ENCODE data around the gene BANP. TPM values are rescaled to one million over a fixed set of nuclear protein-coding genes. Genes with fewer than 3 reads are reported as not detected.
A peak's percentile ranks its signal among the peaks of the same experiment; 100 is the strongest.

BANP gene
- polyA plus RNA-seq, 3 donors from 2014 or later: 6.3 to 19.4 (median 10.2) TPM

GRCh38 chr16:87958632-87959031 lies 7.4 kb downstream of the BANP start:
- no peak for DNase-seq
- Mint-ChIP-seq H3K27me3 (ENCODE audit: low read depth in 3 of 3) (peaks cover 0 to 14% (median 10%) of the 10 kb centered on the region in 3 donors), H3K4me1 (peaks cover 87 to 93% of the 10 kb centered on the region in 2 donors), H3K4me3 (peak overlapping the region in 3 of 5 donors; percentile 32 to 78 (median 73)), H3K9me3 (no peaks in the 10 kb centered on the region), H3K36me3 (peaks cover 0 to 9% (median 7%) of the 10 kb centered on the region in 3 donors), H3K27ac (peak overlapping the region; percentile 46 to 98 (median 73))

- H3K27me3 Mint-ChIP-seq (ENCODE audit: low read depth in 3 of 3): peaks cover 1 to 14% (median 10%) of the 10 kb centered on the region in 3 donors
- H3K9me3 Mint-ChIP-seq: no peaks in the 10 kb centered on the region
- H3K4me1 Mint-ChIP-seq: peaks cover 86 to 93% of the 10 kb centered on the region in 2 donors
- peaks cover 0 to 9% (median 7%) of the 10 kb centered on the region in 3 donors for H3K36me3 Mint-ChIP-seq
- peak in 2 of 3 donors; percentile 34 to 37 for DNase-seq
- peak overlapping the region; percentile 72 to 78 (median 77) for H3K4me3 Mint-ChIP-seq
- H3K27ac Mint-ChIP-seq: peak overlapping the region; percentile 48 to 98 (median 94)
These were observed 8.3 kb downstream of the BANP start for GRCh38 chr16:87959391-87959990.

- Mint-ChIP-seq H3K9me3 (no peaks in the 10 kb centered on the region), H3K36me3 (peaks cover 0 to 8% (median 7%) of the 10 kb centered on the region in 3 donors), H3K27ac (peak overlapping the region; percentile 34 to 98 (median 90)), H3K4me1 (peaks cover 83 to 93% of the 10 kb centered on the region in 2 donors), H3K27me3 (ENCODE audit: low read depth in 3 of 3) (peaks cover 1 to 14% (median 10%) of the 10 kb centered on the region in 3 donors), H3K4me3 (peak overlapping the region; percentile 19 to 78 (median 57))
- DNase-seq: no peak
These were observed 9.1 kb downstream of the BANP start for GRCh38 chr16:87960296-87960695.

- peaks cover 1 to 14% (median 10%) of the 10 kb centered on the region in 3 donors for H3K27me3 Mint-ChIP-seq (ENCODE audit: low read depth in 3 of 3)
- H3K4me1 Mint-ChIP-seq: peaks cover 80 to 91% of the 10 kb centered on the region in 2 donors
- peaks cover 0 to 7% (median 4%) of the 10 kb centered on the region in 3 donors for H3K36me3 Mint-ChIP-seq
- DNase-seq: no peak
- H3K9me3 Mint-ChIP-seq: no peaks in the 10 kb centered on the region
- peak overlapping the region in 5 of 6 donors; percentile 50 to 98 (median 84) for H3K27ac Mint-ChIP-seq
- H3K4me3 Mint-ChIP-seq: no peak overlapping the region
These were observed 9.6 kb downstream of the BANP start for GRCh38 chr16:87960852-87961251.

- H3K36me3 Mint-ChIP-seq: peaks cover 0 to 7% (median 4%) of the 10 kb centered on the region in 3 donors
- peaks cover 80 to 91% of the 10 kb centered on the region in 2 donors for H3K4me1 Mint-ChIP-seq
- H3K9me3 Mint-ChIP-seq: no peaks in the 10 kb centered on the region
- H3K27ac Mint-ChIP-seq: peak overlapping the region; percentile 26 to 98 (median 86)
- H3K4me3 Mint-ChIP-seq: no peak overlapping the region
- DNase-seq: no peak
- peaks cover 1 to 10% (median 10%) of the 10 kb centered on the region in 3 donors for H3K27me3 Mint-ChIP-seq (ENCODE audit: low read depth in 3 of 3)
These were observed 10.4 kb downstream of the BANP start for GRCh38 chr16:87961623-87962022.

GRCh38 chr16:87963400-87963799 lies 12.2 kb downstream of the BANP start:
- no peaks in the 10 kb centered on the region for H3K9me3 Mint-ChIP-seq
- peak overlapping the region; percentile 93 to 98 (median 96) for H3K27ac Mint-ChIP-seq
- peak overlapping the region; percentile 37 to 83 (median 60) for H3K4me3 Mint-ChIP-seq
- peak; percentile 79 to 81 (median 80) for DNase-seq
- peaks cover 0 to 3% (median 0%) of the 10 kb centered on the region in 3 donors for H3K36me3 Mint-ChIP-seq
- H3K4me1 Mint-ChIP-seq: peaks cover 64 to 77% of the 10 kb centered on the region in 2 donors
- peaks cover 1 to 7% (median 6%) of the 10 kb centered on the region in 3 donors for H3K27me3 Mint-ChIP-seq (ENCODE audit: low read depth in 3 of 3)

GRCh38 chr16:87964049-87964659 lies 12.9 kb downstream of the BANP start:
- H3K36me3 Mint-ChIP-seq: peaks cover 0 to 2% (median 0%) of the 10 kb centered on the region in 3 donors
- H3K9me3 Mint-ChIP-seq: no peaks in the 10 kb centered on the region
- no peak for DNase-seq
- H3K4me3 Mint-ChIP-seq: peak overlapping the region; percentile 37 to 83 (median 60)
- H3K27ac Mint-ChIP-seq: peak overlapping the region; percentile 93 to 98 (median 96)
- H3K27me3 Mint-ChIP-seq (ENCODE audit: low read depth in 3 of 3): peaks cover 1 to 7% (median 6%) of the 10 kb centered on the region in 3 donors
- peaks cover 60 to 69% of the 10 kb centered on the region in 2 donors for H3K4me1 Mint-ChIP-seq

GRCh38 chr16:87965417-87965816 lies 14.2 kb downstream of the BANP start:
- H3K4me1 Mint-ChIP-seq: peaks cover 47 to 57% of the 10 kb centered on the region in 2 donors
- no peak for DNase-seq
- H3K27me3 Mint-ChIP-seq (ENCODE audit: low read depth in 3 of 3): peaks cover 1 to 6% (median 4%) of the 10 kb centered on the region in 3 donors
- peak overlapping the region in 5 of 6 donors; percentile 48 to 94 (median 92) for H3K27ac Mint-ChIP-seq
- peaks cover 0 to 5% (median 0%) of the 10 kb centered on the region in 3 donors for H3K36me3 Mint-ChIP-seq
- no peak overlapping the region for H3K4me3 Mint-ChIP-seq
- H3K9me3 Mint-ChIP-seq: no peaks in the 10 kb centered on the region

- no peak for DNase-seq
- Mint-ChIP-seq H3K4me1 (peaks cover 42 to 56% of the 10 kb centered on the region in 2 donors), H3K27me3 (ENCODE audit: low read depth in 3 of 3) (peaks cover 1 to 6% (median 4%) of the 10 kb centered on the region in 3 donors), H3K27ac (peak overlapping the region; percentile 51 to 84 (median 80)), H3K9me3 (peaks cover 0 to under 1% (median 0%) of the 10 kb centered on the region in 6 donors), H3K36me3 (peaks cover 5 to 10% (median 5%) of the 10 kb centered on the region in 3 donors), H3K4me3 (peak overlapping the region in 2 of 5 donors; percentile 38 to 40)
These were observed 14.9 kb downstream of the BANP start for GRCh38 chr16:87966064-87966645.

- Mint-ChIP-seq H3K36me3 (peaks cover 10 to 16% (median 11%) of the 10 kb centered on the region in 3 donors), H3K27ac (peak overlapping the region; percentile 51 to 84 (median 80))
These were observed 15.5 kb downstream of the BANP start for GRCh38 chr16:87966685-87967185.

GRCh38 chr16:87968541-87968940 lies 17.3 kb downstream of the BANP start:
- Mint-ChIP-seq H3K27ac (peak overlapping the region in 1 of 6 donors; percentile 68), H3K36me3 (peaks cover 24 to 32% (median 24%) of the 10 kb centered on the region in 3 donors), H3K4me3 (no peak overlapping the region)

More at GRCh38 chr16:87966685-87967185, 15.5 kb downstream of the BANP start:
- peak overlapping the region in 1 of 5 donors; percentile 7 for H3K4me3 Mint-ChIP-seq
- peaks cover 1 to 6% (median 4%) of the 10 kb centered on the region in 3 donors for H3K27me3 Mint-ChIP-seq (ENCODE audit: low read depth in 3 of 3)
- peaks cover 0 to 6% (median under 1%) of the 10 kb centered on the region in 6 donors for H3K9me3 Mint-ChIP-seq
- H3K4me1 Mint-ChIP-seq: peaks cover 39 to 53% of the 10 kb centered on the region in 2 donors
- DNase-seq: no peak

GRCh38 chr16:87970186-87970585 lies 19.0 kb downstream of the BANP start:
- no peak overlapping the region for H3K27ac Mint-ChIP-seq
- DNase-seq: no peak
- peaks cover 0 to 9% (median 0%) of the 10 kb centered on the region in 3 donors for H3K27me3 Mint-ChIP-seq (ENCODE audit: low read depth in 3 of 3)
- peaks cover 0 to 20% (median 15%) of the 10 kb centered on the region in 6 donors for H3K9me3 Mint-ChIP-seq
- H3K4me3 Mint-ChIP-seq: no peak overlapping the region
- peaks cover 28 to 37% (median 34%) of the 10 kb centered on the region in 3 donors for H3K36me3 Mint-ChIP-seq
- peaks cover 23 to 36% of the 10 kb centered on the region in 2 donors for H3K4me1 Mint-ChIP-seq

More at GRCh38 chr16:87968541-87968940, 17.3 kb downstream of the BANP start:
- peaks cover 0 to 20% (median 15%) of the 10 kb centered on the region in 6 donors for H3K9me3 Mint-ChIP-seq
- no peak for DNase-seq
- peaks cover 0 to 8% (median 1%) of the 10 kb centered on the region in 3 donors for H3K27me3 Mint-ChIP-seq (ENCODE audit: low read depth in 3 of 3)
- H3K4me1 Mint-ChIP-seq: peaks cover 28 to 40% of the 10 kb centered on the region in 2 donors

- Mint-ChIP-seq H3K27me3 (ENCODE audit: low read depth in 3 of 3) (peaks cover 0 to 8% (median 0%) of the 10 kb centered on the region in 3 donors), H3K4me1 (peaks cover 11 to 20% of the 10 kb centered on the region in 2 donors), H3K27ac (peak overlapping the region in 2 of 6 donors; percentile 63 to 65), H3K36me3 (peaks cover 37 to 55% (median 51%) of the 10 kb centered on the region in 3 donors), H3K4me3 (no peak overlapping the region), H3K9me3 (peaks cover 0 to 20% (median 15%) of the 10 kb centered on the region in 6 donors)
- DNase-seq: no peak
These were observed 20.7 kb downstream of the BANP start for GRCh38 chr16:87971933-87972332.
